Lung (tissue), 12 donors: ENCODE results near the gene ITGA7. TPM values are rescaled to one million over a fixed set of nuclear protein-coding genes. Genes with fewer than 3 reads are reported as not detected.

ENCODE experiments used
- ATAC-seq: fragments of 200-7000 bp; cut with Tn5 transposase; one replicate; pipeline ENCODE4 v1.9.1; 2020; ENCODE audit warnings: moderate number of reproducible peaks; ENCODE audit not compliant: insufficient read depth, low FRiP score
- DNase-seq, 3 donors: peaks; one replicate each; pipeline ENCODE4 v3.0.0-alpha.2; 2013 to 2017
- H3K27ac ChIP-seq, 2 donors: one replicate each; pipeline ENCODE4 v1.5.1; 2013; ENCODE audit warnings: mild to moderate bottlenecking in 2 of 2, moderate library complexity in 2 of 2, control low read depth in 1 of 2, inconsistent platforms in 1 of 2, low read depth in 1 of 2, low read length in 1 of 2
- H3K27me3 ChIP-seq, 3 donors: one replicate each; pipeline ENCODE4 v1.5.1; 2013; ENCODE audit warnings: low read length in 2 of 3; ENCODE audit not compliant: control insufficient read depth in 3 of 3, insufficient read depth in 3 of 3
- H3K36me3 ChIP-seq, 4 donors: one replicate each; pipeline ENCODE4 v1.5.1; 2013; ENCODE audit warnings: low read length in 4 of 4, mild to moderate bottlenecking in 1 of 4, moderate library complexity in 1 of 4; ENCODE audit not compliant: control insufficient read depth in 4 of 4, insufficient read depth in 4 of 4
- H3K4me1 ChIP-seq, 5 donors: one replicate each; pipeline ENCODE4 v1.5.1; 2013; ENCODE audit warnings: low read length in 5 of 5, mild to moderate bottlenecking in 2 of 5, moderate library complexity in 1 of 5; ENCODE audit not compliant: control insufficient read depth in 5 of 5, insufficient read depth in 5 of 5
- H3K4me3 ChIP-seq: one replicate; pipeline ENCODE4 v1.5.1; 2013; ENCODE audit warnings: mild to moderate bottlenecking, control low read depth, moderate library complexity
- H3K9ac ChIP-seq, 2 donors: one replicate each; pipeline ENCODE4 v1.5.1; 2013; ENCODE audit warnings: low read length in 2 of 2, control low read depth in 1 of 2; ENCODE audit not compliant: insufficient read depth in 1 of 2
- H3K9me3 ChIP-seq, 4 donors: one replicate each; pipeline ENCODE4 v1.5.1; 2013; ENCODE audit warnings: low read length in 3 of 4, mild to moderate bottlenecking in 1 of 4, moderate library complexity in 1 of 4; ENCODE audit not compliant: control insufficient read depth in 4 of 4, insufficient read depth in 3 of 4
- CTCF ChIP-seq: IDR thresholded peaks from 2 replicates; pipeline ENCODE4 v1.5.1; 2012; ENCODE audit warnings: mild to moderate bottlenecking; ENCODE audit errors: control extremely low read depth, extremely low read depth
- WGBS, 2 donors: extraction: QIAGEN DNeasy Blood & Tissue Kit; methylation state at CpG; one replicate each; pipeline ENCODE4 v1.1.7; 2013; 5-methylcytosine and 5-hydroxymethylcytosine counted together
- polyA plus RNA-seq, 2 donors: library from polyadenylated mRNA; stranded (reverse); fragments of 200-250 nt; gene quantifications; one replicate each; pipeline ENCODE4 v1.2.1, GENCODE V29; 2013
- total RNA-seq, 2 donors: library from RNA; depleted of rRNA in 1 of 2; stranded (reverse); fragments of >200 nt in 1 of 2; gene quantifications; one replicate each; pipeline ENCODE4 v1.2.1, GENCODE V29; 2014 to 2021
- donor health status: control.
- donor health status: control.
- donor health status: Bipolar disorder and iron deficiency.
- donor health status: healthy.
- donor health status: DM: yes; HTN: yes; CAD: no.

Gene ITGA7
- total and polyA plus RNA-seq, 4 donors = 8.2 to 28.4 (median 17.7) TPM

GRCh38 chr12:55688716-55689655 lies 18.7 kb downstream of the ITGA7 start:
- H3K27me3 ChIP-seq = no peaks in the 10 kb centered on the region
- no peaks in the 10 kb centered on the region for H3K4me1 ChIP-seq
- no peak overlapping the region for H3K4me3 ChIP-seq
- ATAC-seq = no peak
- no peaks in the 10 kb centered on the region for H3K9me3 ChIP-seq
- H3K9ac ChIP-seq = no peak overlapping the region
- no peak for TF ChIP-seq CTCF
- H3K27ac ChIP-seq = no peak overlapping the region
- no peak for DNase-seq
- 86 to 93% methylated on average over 16 of the region's 16 CpGs for WGBS, 2 donors
- peaks cover 0 to 5% (median 0%) of the 10 kb centered on the region in 4 donors for H3K36me3 ChIP-seq

GRCh38 chr12:55687746-55688145 lies 20.0 kb downstream of the ITGA7 start:
- Histone ChIP-seq H3K9me3 (no peaks in the 10 kb centered on the region), H3K27me3 (no peaks in the 10 kb centered on the region), H3K36me3 (peaks cover 0 to 5% (median 0%) of the 10 kb centered on the region in 4 donors), H3K4me1 (no peaks in the 10 kb centered on the region), H3K4me3 (no peak overlapping the region), H3K27ac (no peak overlapping the region), H3K9ac (no peak overlapping the region)
- TF ChIP-seq CTCF = no peak
- ATAC-seq (no peak), DNase-seq (no peak)

GRCh38 chr12:55686366-55687010 lies 21.2 kb downstream of the ITGA7 start:
- no peak overlapping the region for H3K9ac ChIP-seq
- H3K36me3 ChIP-seq = peaks cover 0 to 5% (median 0%) of the 10 kb centered on the region in 4 donors
- H3K4me3 ChIP-seq = no peak overlapping the region
- 92 to 93% methylated on average over 9 of the region's 9 CpGs for WGBS, 2 donors
- no peak for TF ChIP-seq CTCF
- no peaks in the 10 kb centered on the region for H3K9me3 ChIP-seq
- H3K27me3 ChIP-seq = no peaks in the 10 kb centered on the region
- no peak overlapping the region for H3K27ac ChIP-seq
- DNase-seq = no peak
- peaks cover 0 to 3% (median 0%) of the 10 kb centered on the region in 5 donors for H3K4me1 ChIP-seq
- ATAC-seq = no peak
